Hepatocyte (in vitro differentiated cells): ENCODE results near the gene SUCLG2.

Experiments
- CTCF ChIP-seq: fragments of 200-600 bp; sonication (generic); IDR thresholded peaks from 2 replicates; pipeline ENCODE4 v1.5.1; 2016; ENCODE audit warnings: antibody characterized with exemption, mild to moderate bottlenecking; ENCODE audit not compliant: poor library complexity
- EZH2 ChIP-seq: fragments of 200-600 bp; sonication (generic); IDR thresholded peaks from 2 replicates; pipeline ENCODE4 v1.6.1; 2016; ENCODE audit warnings: antibody characterized with exemption, mild to moderate bottlenecking, borderline replicate concordance
- EZH2phosphoT487 ChIP-seq: fragments of 200-600 bp; sonication (generic); IDR thresholded peaks from one replicate; pipeline ENCODE4 v1.6.1; 2018; ENCODE audit warnings: antibody characterized with exemption, mild to moderate bottlenecking, low read depth, moderate library complexity; ENCODE audit not compliant: unreplicated experiment, severe bottlenecking

DNA sequence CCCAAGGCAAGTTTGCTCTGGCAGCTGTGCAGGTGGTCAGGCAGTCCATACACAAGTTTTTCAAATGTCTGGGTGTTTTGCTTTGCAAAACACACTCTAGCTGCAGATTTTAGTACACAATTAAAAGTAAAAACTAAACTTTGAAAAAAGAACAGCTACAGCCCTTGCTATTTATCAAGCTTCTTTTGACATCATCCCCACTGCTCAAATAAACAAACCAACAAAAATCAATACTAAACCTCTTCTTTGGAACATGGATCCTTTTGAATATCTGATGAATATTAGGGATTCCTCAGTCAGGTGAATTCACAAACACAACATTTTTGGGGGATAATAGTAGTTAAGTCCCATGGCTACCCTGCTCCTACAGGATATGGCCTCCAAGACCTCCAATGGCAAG is 249.2 kb downstream of the SUCLG2 start:
- TF ChIP-seq CTCF (no peak), EZH2phosphoT487 (no peak), EZH2 (no peak)
